Subcutaneous abdominal adipose tissue (tissue), 5 donors: ENCODE measurements around the gene PLCG1.

Experiments used
- H3K27ac ChIP-seq: one replicate; pipeline ENCODE4 v1.7.0; 2013; ENCODE audit warnings: low read depth, mild to moderate bottlenecking, inconsistent platforms, low read length, moderate library complexity
- H3K27me3 ChIP-seq, 5 donors: one replicate each; pipeline ENCODE4 v1.7.0; 2013; ENCODE audit warnings: low read length in 5 of 5, inconsistent platforms in 1 of 5; ENCODE audit not compliant: control insufficient read depth in 5 of 5, insufficient read depth in 4 of 5
- H3K36me3 ChIP-seq, 5 donors: one replicate each; pipeline ENCODE4 v1.7.0; 2013; ENCODE audit warnings: low read length in 5 of 5; ENCODE audit not compliant: control insufficient read depth in 5 of 5, insufficient read depth in 5 of 5
- H3K4me1 ChIP-seq, 5 donors: one replicate each; pipeline ENCODE4 v1.7.0; 2013; ENCODE audit warnings: low read length in 5 of 5, mild to moderate bottlenecking in 3 of 5, moderate library complexity in 1 of 5; ENCODE audit not compliant: control insufficient read depth in 5 of 5, insufficient read depth in 5 of 5
- H3K4me3 ChIP-seq, 5 donors: one replicate each; pipeline ENCODE4 v1.7.0; 2013; ENCODE audit warnings: low read length in 5 of 5, low read depth in 1 of 5
- H3K9ac ChIP-seq, 5 donors: one replicate each; pipeline ENCODE4 v1.7.0; 2013; ENCODE audit warnings: low read length in 5 of 5, mild to moderate bottlenecking in 4 of 5, moderate library complexity in 3 of 5
- H3K9me3 ChIP-seq, 5 donors: one replicate each; pipeline ENCODE4 v1.7.0; 2013; ENCODE audit warnings: low read length in 5 of 5; ENCODE audit not compliant: control insufficient read depth in 5 of 5
- donor health status: healthy.
- donor health status: healthy.
- donor health status: healthy.
- donor health status: healthy.
- donor health status: healthy.

PLCG1 gene

DNA sequence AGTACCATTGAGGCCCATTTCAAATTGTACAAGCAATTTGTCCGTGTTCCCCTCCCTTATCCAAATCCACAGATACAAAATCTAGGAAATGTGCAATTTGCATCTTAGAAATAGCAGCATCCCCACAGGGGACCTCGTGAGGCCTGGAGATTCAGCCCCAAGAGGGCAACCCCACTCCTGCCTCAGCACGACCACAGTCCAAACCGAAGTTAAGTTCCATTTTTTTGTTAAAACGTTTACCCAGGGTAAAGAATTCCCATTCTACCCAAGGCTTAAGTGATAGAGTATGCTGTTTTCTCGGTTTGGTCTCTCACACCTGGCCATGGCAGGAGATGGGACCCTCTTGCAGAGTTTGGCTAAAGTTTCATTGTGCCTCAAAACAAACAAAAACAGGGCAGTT, 41.2 kb downstream of the PLCG1 start:
- peaks cover 0 to 16% (median 5%) of the 10 kb centered on the region in 5 donors for H3K4me1 ChIP-seq
- H3K9me3 ChIP-seq: no peaks in the 10 kb centered on the region

DNA sequence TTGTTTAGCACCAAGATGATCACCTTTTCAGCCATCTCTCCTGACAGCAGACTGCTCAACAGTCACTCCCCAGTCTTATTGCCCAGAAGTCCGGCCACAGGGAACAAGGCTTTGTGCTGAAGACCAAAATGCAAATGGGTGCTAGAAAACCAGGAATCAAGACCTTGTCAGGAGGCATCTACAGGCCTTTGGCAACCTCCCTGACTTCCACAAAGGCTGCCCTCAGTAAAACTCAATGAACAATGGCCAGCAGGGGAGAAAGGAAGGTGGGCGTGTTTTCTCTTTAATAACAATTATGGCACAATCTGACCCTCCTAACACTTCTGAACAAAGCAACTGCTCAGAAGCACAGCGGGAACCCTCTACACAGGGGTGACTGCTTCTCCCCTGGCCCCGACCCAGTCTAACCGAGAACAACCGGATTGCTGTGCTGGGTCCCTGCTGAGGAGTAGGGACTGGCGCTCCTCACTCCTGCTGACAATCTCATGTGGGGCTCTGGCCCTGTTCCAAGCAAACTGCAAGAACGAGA, 41.6 kb downstream of the PLCG1 start:
- no peaks in the 10 kb centered on the region for H3K27me3 ChIP-seq
- H3K9ac ChIP-seq: peak overlapping the region in 1 of 5 donors; percentile 5
- no peaks in the 10 kb centered on the region for H3K9me3 ChIP-seq
- no peak overlapping the region for H3K27ac ChIP-seq
- peaks cover 0 to 15% (median 5%) of the 10 kb centered on the region in 5 donors for H3K4me1 ChIP-seq
- no peak overlapping the region for H3K4me3 ChIP-seq
- H3K36me3 ChIP-seq: peaks cover 0 to 59% (median 45%) of the 10 kb centered on the region in 5 donors

More for the DNA sequence above, 41.2 kb downstream of the PLCG1 start:
- no peak overlapping the region for H3K27ac ChIP-seq
- H3K4me3 ChIP-seq: no peak overlapping the region
- H3K36me3 ChIP-seq: peaks cover 0 to 60% (median 48%) of the 10 kb centered on the region in 5 donors
- peak overlapping the region in 1 of 5 donors; percentile 5 for H3K9ac ChIP-seq
- no peaks in the 10 kb centered on the region for H3K27me3 ChIP-seq

DNA sequence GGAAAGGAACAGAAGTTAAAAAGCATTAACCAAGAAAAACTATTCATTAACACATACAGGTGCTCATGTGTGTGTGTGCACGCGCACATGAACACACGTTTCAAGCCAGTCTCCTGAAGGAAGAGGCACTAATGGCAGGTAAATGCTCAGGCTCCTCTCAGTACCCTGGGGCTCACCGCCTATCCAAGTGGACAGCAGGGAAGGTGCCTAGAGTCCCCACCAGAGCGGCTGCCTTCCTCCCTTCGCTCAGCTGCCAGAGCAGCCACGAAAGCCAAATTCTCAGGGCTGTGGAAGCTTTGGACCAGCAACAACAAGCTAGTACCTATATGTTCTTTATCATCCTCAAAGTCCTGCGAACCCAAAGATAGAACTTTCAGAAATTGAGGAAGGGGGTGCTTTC, 42.6 kb downstream of the PLCG1 start:
- Histone ChIP-seq H3K27me3 (no peaks in the 10 kb centered on the region), H3K9me3 (no peaks in the 10 kb centered on the region), H3K4me3 (no peak overlapping the region), H3K36me3 (peaks cover 0 to 59% (median 45%) of the 10 kb centered on the region in 5 donors), H3K4me1 (peaks cover 0 to 15% (median 5%) of the 10 kb centered on the region in 5 donors), H3K9ac (no peak overlapping the region), H3K27ac (no peak overlapping the region)

DNA sequence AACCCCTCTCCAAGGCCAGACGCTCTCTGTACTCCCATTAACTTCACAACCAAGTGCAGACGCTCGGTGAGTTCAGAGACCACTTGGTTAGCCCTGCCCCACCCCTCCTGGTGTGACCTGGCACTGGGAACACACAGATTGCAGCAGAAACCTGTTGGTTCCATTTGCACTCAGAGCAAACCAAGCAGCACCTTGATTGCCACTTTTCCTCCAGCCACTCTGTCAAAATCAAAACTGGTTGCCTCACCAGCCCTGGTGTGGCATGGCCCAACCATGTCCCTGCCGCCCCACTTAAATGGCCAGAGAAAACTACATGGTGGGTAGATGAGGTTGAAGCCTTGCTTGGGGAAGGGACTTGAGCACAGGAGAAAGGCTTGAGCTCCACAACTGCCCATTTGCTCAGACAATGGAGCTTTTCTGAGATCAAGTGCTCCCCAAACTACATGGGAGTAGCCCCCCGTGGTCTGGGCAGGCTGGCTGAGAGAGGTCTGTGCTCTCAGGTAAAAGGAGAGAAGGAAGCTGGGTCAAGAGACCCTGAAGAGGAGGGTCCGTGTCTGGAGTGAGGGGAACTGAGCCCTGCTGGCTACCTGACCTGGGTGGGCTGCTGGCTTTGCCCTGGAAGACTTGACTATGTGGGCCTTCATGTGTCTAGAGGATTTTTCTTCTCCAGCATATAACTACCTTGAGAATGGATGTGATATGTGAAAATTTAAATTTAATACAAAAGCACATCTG, 43.4 kb downstream of the PLCG1 start:
- no peaks in the 10 kb centered on the region for H3K27me3 ChIP-seq
- no peak overlapping the region for H3K9ac ChIP-seq
- peaks cover 0 to 55% (median 44%) of the 10 kb centered on the region in 5 donors for H3K36me3 ChIP-seq
- H3K27ac ChIP-seq: no peak overlapping the region
- no peaks in the 10 kb centered on the region for H3K9me3 ChIP-seq
- peaks cover 0 to 15% (median 5%) of the 10 kb centered on the region in 5 donors for H3K4me1 ChIP-seq
- H3K4me3 ChIP-seq: no peak overlapping the region

DNA sequence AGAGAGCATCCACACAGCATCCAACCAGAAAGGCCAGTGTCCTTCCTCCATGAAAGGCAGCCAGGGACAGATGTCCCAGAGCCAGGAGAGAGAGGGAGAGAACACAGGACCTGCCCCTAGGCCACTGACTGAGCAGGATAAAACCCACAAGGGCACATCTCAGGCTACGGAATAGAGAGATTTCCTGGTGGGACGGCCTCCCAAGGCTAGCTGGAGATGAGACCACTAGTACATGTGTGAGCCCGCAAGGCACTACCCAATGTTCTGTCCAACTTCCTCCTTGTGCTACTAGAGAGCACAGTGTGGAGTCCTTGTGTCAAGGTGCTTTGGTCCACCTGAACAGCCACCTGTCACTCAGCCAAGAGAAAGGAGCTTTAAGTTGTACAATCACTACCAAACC, 44.2 kb downstream of the PLCG1 start:
- Histone ChIP-seq H3K4me1 (peaks cover 0 to 15% (median 5%) of the 10 kb centered on the region in 5 donors), H3K27me3 (no peaks in the 10 kb centered on the region), H3K27ac (no peak overlapping the region), H3K36me3 (peaks cover 0 to 47% (median 42%) of the 10 kb centered on the region in 5 donors), H3K9ac (no peak overlapping the region), H3K9me3 (no peaks in the 10 kb centered on the region), H3K4me3 (no peak overlapping the region)

DNA sequence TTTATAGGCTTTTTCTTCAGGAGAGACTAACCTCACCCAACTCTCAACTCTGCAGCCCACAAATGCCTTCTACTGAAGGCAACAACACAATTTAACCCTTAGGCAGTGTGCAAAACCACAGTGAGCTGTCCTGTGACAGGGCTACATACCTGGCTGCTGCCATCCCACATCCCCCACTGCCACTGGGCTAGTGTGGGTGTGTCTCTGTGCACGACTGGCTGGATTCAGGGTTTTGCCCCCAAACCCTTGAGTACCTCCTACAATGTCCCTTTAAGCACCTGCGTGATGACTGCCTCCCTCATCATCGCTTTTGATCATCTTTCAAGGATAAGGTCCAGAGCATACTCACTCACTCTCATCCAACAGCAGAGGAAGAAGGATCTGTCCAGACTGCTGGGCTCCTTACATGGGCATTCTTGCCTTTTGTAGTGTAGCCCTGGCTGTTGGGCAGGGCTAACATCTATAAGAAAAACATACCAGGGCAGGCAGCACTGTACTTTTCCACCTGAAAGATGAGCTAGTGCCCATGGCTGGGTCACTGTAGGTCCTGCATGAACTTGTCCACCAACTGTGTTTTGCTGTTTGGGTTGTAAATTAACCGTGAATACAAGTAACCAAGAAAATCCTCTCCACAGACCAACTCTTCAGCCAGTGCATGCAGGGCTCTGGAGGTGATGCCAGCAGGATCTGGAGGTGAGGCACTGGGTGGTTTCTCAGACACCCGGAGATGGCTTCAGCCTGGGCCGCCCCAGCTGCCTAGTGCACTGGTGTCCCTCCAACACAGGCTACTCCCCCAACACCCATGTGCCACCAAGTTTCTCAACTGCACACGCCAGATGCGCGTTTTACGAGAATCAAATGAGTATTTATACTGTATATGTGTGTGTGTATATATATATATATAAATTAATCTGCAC, 45.2 kb downstream of the PLCG1 start:
- Histone ChIP-seq H3K4me1 (peaks cover 0 to 12% (median 2%) of the 10 kb centered on the region in 5 donors), H3K27me3 (no peaks in the 10 kb centered on the region), H3K27ac (no peak overlapping the region), H3K36me3 (peaks cover 0 to 38% (median 35%) of the 10 kb centered on the region in 5 donors), H3K9me3 (no peaks in the 10 kb centered on the region), H3K4me3 (no peak overlapping the region), H3K9ac (no peak overlapping the region)

DNA sequence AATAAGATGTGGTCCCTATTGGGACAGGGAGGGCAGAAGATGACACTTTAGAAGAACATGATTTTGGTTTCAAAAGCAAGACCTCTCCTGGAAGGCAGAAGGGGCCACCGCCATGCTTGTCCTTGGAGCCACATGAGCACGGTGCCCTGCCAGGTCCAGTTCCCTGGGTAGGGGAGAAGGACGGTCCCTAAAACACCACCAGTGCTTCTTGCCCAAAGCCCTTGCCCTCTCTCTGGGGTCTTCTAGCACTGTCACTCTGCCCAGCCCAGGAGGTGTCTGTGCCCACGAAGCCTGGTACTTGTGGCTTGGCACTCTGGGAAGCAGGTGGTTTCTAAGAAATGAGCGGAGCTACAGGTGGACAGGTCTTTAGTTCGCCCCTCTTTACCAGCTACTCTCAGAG, 46.0 kb downstream of the PLCG1 start:
- Histone ChIP-seq H3K27me3 (no peaks in the 10 kb centered on the region), H3K9me3 (no peaks in the 10 kb centered on the region), H3K9ac (no peak overlapping the region), H3K36me3 (peaks cover 0 to 38% (median 34%) of the 10 kb centered on the region in 5 donors), H3K4me3 (no peak overlapping the region), H3K4me1 (peaks cover 0 to 7% (median 0%) of the 10 kb centered on the region in 5 donors), H3K27ac (no peak overlapping the region)

DNA sequence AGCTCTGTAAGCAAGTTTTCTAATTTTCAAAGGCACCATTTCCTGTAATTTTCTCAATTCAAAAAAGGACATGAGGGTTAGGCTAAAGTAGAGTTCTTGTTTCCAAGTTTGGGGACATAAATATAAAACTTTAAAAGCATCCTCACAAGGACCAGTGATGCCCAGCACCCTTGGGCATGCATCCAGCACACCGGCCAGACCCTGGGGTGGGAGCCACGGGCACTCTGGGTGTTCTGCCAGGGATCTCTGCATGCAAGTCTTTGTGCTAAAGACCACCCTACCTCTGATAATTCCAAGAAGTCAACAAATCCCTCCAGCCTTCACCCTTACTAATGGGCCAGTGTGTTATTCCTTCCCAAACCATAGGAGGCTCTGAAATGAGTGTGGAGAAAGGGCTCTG, 46.5 kb downstream of the PLCG1 start:
- Histone ChIP-seq H3K9ac (no peak overlapping the region), H3K4me3 (no peak overlapping the region), H3K27me3 (no peaks in the 10 kb centered on the region), H3K4me1 (peaks cover 0 to 5% (median 0%) of the 10 kb centered on the region in 5 donors), H3K27ac (no peak overlapping the region), H3K36me3 (peaks cover 0 to 36% (median 34%) of the 10 kb centered on the region in 5 donors), H3K9me3 (no peaks in the 10 kb centered on the region)

DNA sequence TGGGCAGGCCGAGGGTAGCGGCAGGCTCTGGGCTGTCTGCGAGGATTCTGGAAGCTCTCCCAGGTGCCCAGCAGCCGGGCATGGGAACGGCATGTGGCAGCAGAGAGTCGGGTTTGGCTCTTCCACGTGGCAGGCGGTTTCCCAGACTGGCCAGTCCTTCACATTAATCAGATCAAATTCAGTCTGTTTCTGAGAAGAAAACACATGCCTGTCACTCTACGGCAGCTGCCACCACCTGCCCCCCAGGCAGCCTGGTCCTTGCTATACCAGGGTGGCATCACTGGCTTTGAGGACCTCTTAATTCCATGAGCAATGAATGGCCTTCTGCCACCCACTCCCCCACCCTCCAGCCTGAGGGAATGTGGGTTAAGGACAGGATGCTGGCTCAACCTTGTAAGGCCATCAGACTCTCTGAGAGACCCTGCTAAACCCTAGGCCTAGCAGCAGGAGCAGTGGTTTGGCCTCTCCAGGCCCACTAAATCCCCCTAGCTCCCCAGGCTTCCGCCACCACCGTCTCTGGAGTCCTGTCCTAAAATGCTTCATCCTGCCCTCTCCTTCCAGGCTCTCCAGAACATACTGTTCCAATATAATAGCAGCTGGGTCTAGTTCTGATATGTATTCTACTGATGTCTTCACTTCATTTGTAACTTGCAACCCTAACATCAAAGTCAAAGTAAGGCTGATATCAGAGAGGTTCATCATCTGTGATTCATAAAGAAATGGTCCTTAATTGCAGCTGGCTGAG, 47.8 kb downstream of the PLCG1 start:
- H3K9me3 ChIP-seq: peaks cover 0 to 2% (median 0%) of the 10 kb centered on the region in 5 donors
- no peaks in the 10 kb centered on the region for H3K4me1 ChIP-seq
- H3K27ac ChIP-seq: no peak overlapping the region
- no peaks in the 10 kb centered on the region for H3K27me3 ChIP-seq
- H3K4me3 ChIP-seq: no peak overlapping the region
- peaks cover 0 to 36% (median 34%) of the 10 kb centered on the region in 5 donors for H3K36me3 ChIP-seq
- no peak overlapping the region for H3K9ac ChIP-seq
